Measurements from ENCODE around the gene WDR7. TPM values are rescaled to one million over a fixed set of nuclear protein-coding genes. Genes with fewer than 3 reads are reported as not detected.

The WDR7 gene
- total RNA-seq, 2 donors from 2014 or later: 47.0 to 62.2 TPM

DNA sequence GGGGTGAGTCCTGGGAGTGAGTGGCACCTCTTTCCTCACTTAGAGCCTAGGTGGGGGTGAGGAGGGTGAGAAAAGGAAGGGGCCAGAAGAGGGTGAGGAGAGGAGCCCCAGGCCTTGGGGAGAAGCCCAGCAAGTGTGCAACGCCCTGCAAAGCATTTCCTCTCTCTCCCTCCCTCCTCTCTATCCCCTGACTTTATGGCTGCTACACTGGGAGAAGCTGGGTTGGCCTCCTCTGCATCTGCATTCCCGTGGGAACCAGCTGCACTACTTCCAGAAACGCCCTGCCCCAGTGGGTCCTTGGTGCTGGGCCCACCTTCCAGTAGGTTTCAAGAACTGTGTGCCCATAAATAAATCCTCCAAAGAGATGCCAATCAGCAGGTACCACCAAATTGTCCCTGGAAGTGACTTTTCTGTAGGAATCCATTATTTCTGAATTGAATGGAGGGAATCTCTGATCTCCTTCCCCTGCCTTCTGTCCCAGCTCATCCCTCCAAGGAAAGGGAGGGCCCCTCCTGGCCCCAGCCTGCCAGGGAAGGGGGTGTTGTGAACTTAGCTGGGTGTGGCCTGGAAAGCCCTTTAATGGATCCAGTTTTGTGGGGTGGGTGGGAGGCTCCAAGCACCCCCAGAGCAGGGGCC is 400.0 kb downstream of the WDR7 start:
- Mint-ChIP-seq H3K4me1 (no peaks in the 10 kb centered on the region), H3K36me3 (ENCODE audit: low read depth) (no peaks in the 10 kb centered on the region), H3K4me3 (peak overlapping the region; percentile 28), H3K27ac (no peak overlapping the region), H3K27me3 (no peaks in the 10 kb centered on the region)
- no peak for DNase-seq
- ATAC-seq: no peak
- H3K9me3 ChIP-seq (ENCODE audit: control insufficient read depth, low read length, poor library complexity, severe bottlenecking): no peaks in the 10 kb centered on the region

DNA sequence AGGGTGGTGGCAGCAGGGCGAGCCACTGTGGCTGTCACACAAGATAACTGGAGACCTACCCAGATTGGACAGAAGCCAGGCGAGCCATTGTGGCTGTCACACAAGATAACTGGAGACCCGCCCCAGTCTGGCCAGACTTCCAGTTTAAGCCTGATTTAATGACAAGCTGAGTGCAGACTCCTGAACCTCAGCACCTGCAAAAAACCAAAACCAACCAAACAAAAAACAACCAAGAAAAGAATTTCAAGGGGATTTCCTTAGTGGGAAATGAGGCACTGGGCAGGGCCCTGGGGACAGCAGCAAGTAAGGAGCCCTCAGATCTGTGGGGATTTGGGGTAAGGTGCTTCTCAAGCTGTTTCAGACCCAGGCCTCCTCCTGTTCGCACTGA is 400.5 kb downstream of the WDR7 start:
- no peak overlapping the region for H3K4me3 Mint-ChIP-seq
- H3K27ac Mint-ChIP-seq: no peak overlapping the region
- H3K36me3 Mint-ChIP-seq (ENCODE audit: low read depth): no peaks in the 10 kb centered on the region
- ATAC-seq (no peak), DNase-seq (no peak)
- no peaks in the 10 kb centered on the region for H3K27me3 Mint-ChIP-seq
- H3K9me3 ChIP-seq (ENCODE audit: control insufficient read depth, low read length, poor library complexity, severe bottlenecking): no peaks in the 10 kb centered on the region
- no peaks in the 10 kb centered on the region for H3K4me1 Mint-ChIP-seq

DNA sequence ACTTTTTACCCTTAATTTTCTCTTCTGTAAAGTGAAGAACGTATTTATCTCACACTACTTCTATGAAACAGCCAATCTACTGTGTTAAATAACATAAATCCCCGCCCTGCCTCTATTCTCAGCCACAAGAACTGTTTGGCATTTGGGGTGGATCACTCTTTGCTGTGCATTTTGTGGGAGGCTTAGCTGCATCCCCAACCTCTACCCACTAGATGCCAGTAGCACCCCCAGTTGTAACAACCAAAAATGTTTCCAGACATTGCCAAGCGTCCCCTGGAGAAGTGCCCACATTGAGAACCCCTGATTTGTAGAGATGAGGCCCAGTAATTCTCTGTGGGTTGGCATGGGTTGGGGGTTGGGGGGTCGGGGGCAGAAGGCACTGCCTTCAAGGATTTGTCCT is 401.0 kb downstream of the WDR7 start:
- H3K4me3 Mint-ChIP-seq: no peak overlapping the region
- no peaks in the 10 kb centered on the region for H3K9me3 ChIP-seq (ENCODE audit: control insufficient read depth, low read length, poor library complexity, severe bottlenecking)
- DNase-seq (no peak), ATAC-seq (no peak)
- no peaks in the 10 kb centered on the region for H3K27me3 Mint-ChIP-seq
- H3K27ac Mint-ChIP-seq: no peak overlapping the region
- no peaks in the 10 kb centered on the region for H3K36me3 Mint-ChIP-seq (ENCODE audit: low read depth)
- H3K4me1 Mint-ChIP-seq: no peaks in the 10 kb centered on the region

DNA sequence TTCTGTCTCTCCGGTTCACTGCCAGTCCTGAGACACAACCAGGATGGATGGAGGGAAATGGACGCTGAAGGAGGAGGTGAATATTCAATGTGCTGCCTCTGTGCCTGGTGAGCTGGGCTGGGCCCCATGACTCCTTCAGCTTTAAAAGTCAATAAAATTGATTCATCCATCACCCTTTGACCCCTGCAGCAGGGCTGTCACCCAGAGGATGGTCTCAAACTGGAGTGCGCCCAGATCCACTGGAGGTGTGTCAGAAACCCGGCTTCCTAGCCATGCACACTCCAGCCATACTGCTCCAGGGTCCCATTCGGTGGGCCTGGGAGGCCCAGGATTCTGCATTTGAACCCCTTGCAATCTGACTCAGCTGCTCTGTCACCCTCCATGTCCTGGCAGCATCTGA is 401.6 kb downstream of the WDR7 start:
- Mint-ChIP-seq H3K4me3 (no peak overlapping the region), H3K36me3 (ENCODE audit: low read depth) (no peaks in the 10 kb centered on the region), H3K27me3 (no peaks in the 10 kb centered on the region), H3K27ac (no peak overlapping the region), H3K4me1 (no peaks in the 10 kb centered on the region)
- DNase-seq (no peak), ATAC-seq (no peak)
- H3K9me3 ChIP-seq (ENCODE audit: control insufficient read depth, low read length, poor library complexity, severe bottlenecking): no peaks in the 10 kb centered on the region

DNA sequence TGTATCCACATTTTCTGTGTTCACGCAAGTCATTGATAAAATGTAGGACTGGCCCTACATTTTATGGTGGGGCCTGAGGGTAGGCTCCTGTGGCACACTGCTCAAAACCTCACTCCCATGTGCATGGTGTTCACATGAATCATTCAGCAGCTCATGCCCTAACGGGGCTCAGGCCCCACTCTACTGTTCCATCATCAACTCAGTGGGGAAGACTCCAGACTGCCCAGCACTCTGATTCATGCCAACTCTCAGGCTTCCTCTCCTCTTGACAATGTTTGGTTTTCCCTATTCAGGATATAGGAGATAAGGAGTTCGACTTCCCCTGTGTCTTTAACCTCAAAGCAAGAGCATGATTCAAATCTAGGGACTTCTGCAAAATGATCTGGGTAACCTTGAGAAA is 403.7 kb downstream of the WDR7 start:
- DNase-seq (no peak), ATAC-seq (no peak)
- H3K27ac Mint-ChIP-seq: no peak overlapping the region
- no peaks in the 10 kb centered on the region for H3K9me3 ChIP-seq (ENCODE audit: control insufficient read depth, low read length, poor library complexity, severe bottlenecking)
- no peaks in the 10 kb centered on the region for H3K36me3 Mint-ChIP-seq (ENCODE audit: low read depth)
- H3K4me1 Mint-ChIP-seq: no peaks in the 10 kb centered on the region
- H3K4me3 Mint-ChIP-seq: no peak overlapping the region
- peaks cover 16% of the 10 kb centered on the region for H3K27me3 Mint-ChIP-seq

DNA sequence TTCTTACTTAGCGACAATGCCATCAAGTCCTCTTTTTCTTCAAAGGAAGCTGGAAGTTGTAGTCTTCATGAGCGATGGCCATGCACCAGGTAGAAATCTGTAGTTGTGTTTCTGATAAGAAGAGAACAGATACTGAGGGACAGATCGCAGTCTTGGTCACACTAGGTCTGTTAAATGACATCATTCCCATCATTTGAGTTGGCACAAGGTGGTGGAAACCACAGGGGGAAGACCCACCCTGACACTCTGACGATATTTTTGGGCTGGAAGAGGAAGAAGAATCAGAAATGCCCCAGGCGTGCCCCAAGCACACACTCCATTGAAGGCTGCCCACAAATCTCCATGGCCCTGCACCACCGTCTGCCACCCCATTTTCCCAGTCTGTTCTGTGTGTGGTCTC is 406.7 kb downstream of the WDR7 start:
- no peaks in the 10 kb centered on the region for H3K9me3 ChIP-seq (ENCODE audit: control insufficient read depth, low read length, poor library complexity, severe bottlenecking)
- no peaks in the 10 kb centered on the region for H3K36me3 Mint-ChIP-seq (ENCODE audit: low read depth)
- DNase-seq (no peak), ATAC-seq (no peak)
- H3K4me1 Mint-ChIP-seq: no peaks in the 10 kb centered on the region
- H3K27ac Mint-ChIP-seq: no peak overlapping the region
- no peak overlapping the region for H3K4me3 Mint-ChIP-seq
- H3K27me3 Mint-ChIP-seq: peaks cover 32% of the 10 kb centered on the region

DNA sequence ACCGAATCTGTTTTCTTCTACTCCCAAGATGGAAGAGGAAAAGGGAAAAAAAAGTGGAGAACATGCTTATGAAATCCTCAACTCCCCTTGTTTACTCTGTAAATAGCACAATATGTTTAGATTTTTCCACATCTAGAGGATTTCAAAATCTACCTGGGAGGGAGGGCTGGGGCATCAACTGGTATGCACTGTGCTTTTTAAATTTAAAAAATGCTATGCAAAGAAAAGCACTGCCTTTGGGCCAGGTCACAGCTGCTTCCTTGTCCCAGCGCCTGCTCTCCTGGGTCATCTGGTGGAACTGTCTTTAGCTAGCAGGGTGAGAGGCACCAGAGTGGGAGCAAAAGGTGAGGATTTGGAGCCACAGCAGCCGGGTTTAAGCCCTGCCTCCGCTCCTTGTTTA is 407.6 kb downstream of the WDR7 start:
- Mint-ChIP-seq H3K27me3 (peaks cover 33% of the 10 kb centered on the region), H3K4me3 (no peak overlapping the region), H3K4me1 (no peaks in the 10 kb centered on the region), H3K36me3 (ENCODE audit: low read depth) (no peaks in the 10 kb centered on the region), H3K27ac (no peak overlapping the region)
- no peak for ATAC-seq
- H3K9me3 ChIP-seq (ENCODE audit: control insufficient read depth, low read length, poor library complexity, severe bottlenecking): no peaks in the 10 kb centered on the region
- no peak for DNase-seq

DNA sequence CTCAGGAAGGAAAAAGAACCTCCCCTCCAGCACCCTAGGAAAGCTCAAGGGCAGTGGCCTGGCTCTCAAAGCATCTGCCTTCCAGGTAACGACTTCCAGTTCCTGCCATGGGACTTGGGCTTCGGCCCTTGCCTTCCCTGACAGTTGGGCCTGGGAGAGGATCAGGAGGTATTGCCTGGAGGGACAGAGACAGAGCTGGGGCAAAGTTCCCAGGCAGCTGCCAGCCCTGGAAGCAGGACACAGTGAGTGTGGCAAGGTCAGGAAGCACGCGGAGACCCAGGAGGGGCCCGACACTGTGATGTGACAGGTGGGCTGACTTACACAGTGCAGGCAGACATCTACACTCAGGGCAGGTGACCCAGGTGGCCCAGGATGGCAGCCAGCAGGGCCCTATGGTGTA is 408.2 kb downstream of the WDR7 start:
- ATAC-seq (no peak), DNase-seq (no peak)
- no peak overlapping the region for H3K4me3 Mint-ChIP-seq
- H3K27me3 Mint-ChIP-seq: peaks cover 33% of the 10 kb centered on the region
- no peaks in the 10 kb centered on the region for H3K9me3 ChIP-seq (ENCODE audit: control insufficient read depth, low read length, poor library complexity, severe bottlenecking)
- H3K4me1 Mint-ChIP-seq: no peaks in the 10 kb centered on the region
- no peak overlapping the region for H3K27ac Mint-ChIP-seq
- no peaks in the 10 kb centered on the region for H3K36me3 Mint-ChIP-seq (ENCODE audit: low read depth)

DNA sequence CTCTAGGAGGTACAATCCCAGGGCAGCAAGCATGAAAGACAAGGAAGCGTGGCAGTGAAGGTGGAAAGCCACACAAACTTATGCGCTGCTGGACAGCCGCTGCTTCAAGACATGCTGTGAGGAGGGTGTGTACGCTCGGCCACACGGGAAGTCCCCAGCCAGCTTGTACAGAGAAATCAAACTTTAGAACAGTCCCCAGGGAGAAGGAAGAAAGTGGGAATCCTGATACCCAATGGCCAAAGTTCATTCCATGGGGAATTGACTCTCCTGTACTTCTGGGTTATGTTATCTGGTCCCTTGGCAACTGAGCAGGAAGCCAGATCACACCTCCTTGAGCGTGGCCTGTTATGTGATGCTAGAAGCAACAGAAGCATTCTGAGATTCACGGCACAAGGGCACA is 409.7 kb downstream of the WDR7 start:
- H3K9me3 ChIP-seq (ENCODE audit: control insufficient read depth, low read length, poor library complexity, severe bottlenecking): no peaks in the 10 kb centered on the region
- H3K27ac Mint-ChIP-seq: no peak overlapping the region
- H3K36me3 Mint-ChIP-seq (ENCODE audit: low read depth): no peaks in the 10 kb centered on the region
- no peak overlapping the region for H3K4me3 Mint-ChIP-seq
- DNase-seq (no peak), ATAC-seq (no peak)
- no peaks in the 10 kb centered on the region for H3K4me1 Mint-ChIP-seq
- peaks cover 33% of the 10 kb centered on the region for H3K27me3 Mint-ChIP-seq

DNA sequence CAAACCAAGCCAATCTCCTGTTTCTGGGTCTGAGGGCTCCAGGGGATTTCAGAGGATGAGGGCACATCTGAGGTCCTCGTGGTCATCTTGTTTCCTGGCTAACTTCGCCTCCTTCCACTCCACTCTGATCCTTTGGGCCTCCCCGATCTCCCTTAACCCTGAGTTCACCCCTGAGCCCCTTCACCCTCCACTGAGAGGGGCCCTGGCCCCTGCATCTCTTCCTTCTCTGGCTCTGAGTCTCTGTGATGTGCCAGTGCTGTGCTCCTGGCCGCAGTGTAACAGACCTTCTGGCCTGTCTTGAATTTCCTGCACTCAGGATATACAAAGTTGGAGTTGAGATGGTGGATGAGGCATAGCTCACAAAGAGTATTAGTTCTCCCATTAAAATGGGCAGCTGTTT is 411.0 kb downstream of the WDR7 start:
- Mint-ChIP-seq H3K4me1 (no peaks in the 10 kb centered on the region), H3K36me3 (ENCODE audit: low read depth) (no peaks in the 10 kb centered on the region), H3K4me3 (no peak overlapping the region), H3K27me3 (peaks cover 33% of the 10 kb centered on the region), H3K27ac (no peak overlapping the region)
- DNase-seq (no peak), ATAC-seq (no peak)
- no peaks in the 10 kb centered on the region for H3K9me3 ChIP-seq (ENCODE audit: control insufficient read depth, low read length, poor library complexity, severe bottlenecking)

DNA sequence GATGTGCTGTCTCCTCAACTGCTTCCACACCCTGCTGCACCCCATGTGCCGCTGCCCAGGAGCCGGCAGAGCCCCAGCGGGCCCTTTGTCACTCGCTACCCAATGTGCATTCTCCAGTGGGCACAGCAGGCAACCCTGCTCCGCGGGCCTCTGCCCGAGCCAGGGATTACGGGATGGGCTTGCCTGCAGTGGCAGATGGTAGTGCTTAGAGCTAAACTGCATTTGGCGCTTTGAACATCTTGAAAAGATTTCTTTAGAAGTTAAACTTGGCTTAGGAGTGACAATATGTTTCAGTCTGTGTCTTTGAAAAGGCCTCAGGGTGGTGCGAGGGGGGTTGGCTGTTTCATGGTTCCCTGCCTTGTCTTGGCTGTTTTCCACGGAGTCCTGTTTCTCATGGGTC is 411.7 kb downstream of the WDR7 start:
- DNase-seq: no peak
- Mint-ChIP-seq H3K36me3 (ENCODE audit: low read depth) (no peaks in the 10 kb centered on the region), H3K27ac (no peak overlapping the region), H3K27me3 (peaks cover 33% of the 10 kb centered on the region), H3K4me3 (no peak overlapping the region), H3K4me1 (no peaks in the 10 kb centered on the region)
- no peaks in the 10 kb centered on the region for H3K9me3 ChIP-seq (ENCODE audit: control insufficient read depth, low read length, poor library complexity, severe bottlenecking)
- ATAC-seq: no peak

DNA sequence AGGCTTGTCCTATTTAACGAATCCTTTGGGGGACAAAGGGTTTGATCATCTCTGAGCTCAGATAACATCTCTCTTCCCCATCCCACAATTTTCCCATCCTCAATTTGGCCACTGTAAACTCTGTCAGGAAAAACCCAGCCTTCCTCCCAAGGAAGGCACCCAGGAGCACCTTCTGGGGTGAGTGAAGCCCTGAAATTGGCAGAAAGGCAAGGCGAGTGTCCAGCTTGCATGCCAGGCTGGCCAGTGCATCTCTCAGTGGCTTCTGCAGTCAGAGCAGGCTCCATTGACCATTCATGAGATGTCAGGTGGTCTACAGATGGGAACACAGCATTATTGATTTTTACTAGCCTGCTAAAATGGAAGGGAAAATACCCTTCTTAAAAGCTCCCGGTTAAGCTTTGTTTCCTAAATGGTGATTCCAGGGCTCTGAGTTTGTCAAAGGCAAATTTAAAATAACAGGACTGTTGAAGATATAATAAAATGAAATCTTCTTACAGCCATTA is 412.5 kb downstream of the WDR7 start:
- no peaks in the 10 kb centered on the region for H3K4me1 Mint-ChIP-seq
- no peaks in the 10 kb centered on the region for H3K36me3 Mint-ChIP-seq (ENCODE audit: low read depth)
- H3K27me3 Mint-ChIP-seq: peaks cover 26% of the 10 kb centered on the region
- no peak for DNase-seq
- no peak for ATAC-seq
- H3K27ac Mint-ChIP-seq: no peak overlapping the region
- no peaks in the 10 kb centered on the region for H3K9me3 ChIP-seq (ENCODE audit: control insufficient read depth, low read length, poor library complexity, severe bottlenecking)
- H3K4me3 Mint-ChIP-seq: no peak overlapping the region

DNA sequence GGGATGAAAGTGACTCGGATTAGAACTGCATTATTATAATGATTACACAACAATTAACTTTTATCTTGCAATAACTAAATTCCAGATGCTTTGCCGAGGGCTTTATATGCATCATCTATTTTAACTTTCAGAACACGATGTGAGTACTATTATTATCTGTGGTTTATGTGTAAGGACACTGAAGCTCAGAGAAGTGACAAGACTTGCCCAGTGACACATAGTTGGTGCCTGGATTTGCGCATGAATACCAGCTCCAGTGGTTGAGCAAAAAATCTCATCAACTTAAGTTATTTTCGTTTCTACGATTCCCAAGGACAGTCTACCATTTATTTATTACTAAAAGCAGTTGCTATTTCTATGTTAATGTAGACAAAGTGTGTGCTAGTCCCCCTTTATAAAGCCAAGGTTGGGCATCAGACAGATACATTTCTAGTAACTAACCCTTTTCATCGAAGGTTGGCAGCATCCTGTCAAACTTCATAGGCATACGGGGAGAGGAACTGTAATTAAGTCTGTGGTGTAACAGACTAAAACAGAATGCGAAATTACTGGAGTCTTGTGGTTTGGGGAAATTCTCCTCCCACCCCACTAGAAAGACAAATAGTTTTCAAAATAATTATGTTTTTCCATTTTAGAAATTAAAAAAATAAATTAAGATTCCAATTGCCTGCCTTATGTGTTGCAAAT is 422.5 kb downstream of the WDR7 start:
- no peaks in the 10 kb centered on the region for H3K9me3 ChIP-seq (ENCODE audit: control insufficient read depth, low read length, poor library complexity, severe bottlenecking)
- Mint-ChIP-seq H3K36me3 (ENCODE audit: low read depth) (no peaks in the 10 kb centered on the region), H3K4me3 (no peak overlapping the region), H3K27ac (no peak overlapping the region), H3K27me3 (peaks cover 30% of the 10 kb centered on the region), H3K4me1 (peaks cover 5% of the 10 kb centered on the region)
- no peak for ATAC-seq
- DNase-seq: no peak
